NOMO-1 (cell line): ENCODE results near the gene PHGDH.
"Not testable (repeated sequence)": the region's sequence is repeated elsewhere in the genome, so short reads cannot be mapped to it uniquely, and the experiment has no call there.

Experiments used
- DNase-seq, 2 experiments: peaks; one replicate each; lab custom pipeline; 2025; ENCODE audit not compliant: unreplicated experiment in 2 of 2; lab: John Stamatoyannopoulos, UW

Gene PHGDH

GRCh38 chr1:119696863-119697262, 14.9 kb upstream of the PHGDH start:
- not testable (repeated sequence) for DNase-seq

GRCh38 chr1:119697598-119697997, 14.1 kb upstream of the PHGDH start:
- DNase-seq = no peak

GRCh38 chr1:119700326-119700725, 11.4 kb upstream of the PHGDH start:
- DNase-seq = no peak

GRCh38 chr1:119701659-119702058, 10.1 kb upstream of the PHGDH start:
- no peak for DNase-seq

GRCh38 chr1:119702384-119702783, 9.3 kb upstream of the PHGDH start:
- DNase-seq = peak in 1 of 2 experiments; percentile 22

- DNase-seq = no peak
These were observed 7.9 kb upstream of the PHGDH start for GRCh38 chr1:119703666-119704450.

- not testable (repeated sequence) for DNase-seq
These were observed 5.1 kb upstream of the PHGDH start for GRCh38 chr1:119706599-119706998.

GRCh38 chr1:119711356-119711803, 354 bp upstream of the PHGDH start:
- DNase-seq = not testable (repeated sequence)

- DNase-seq = peak; percentile 1 to 14
These were observed 756 bp downstream of the PHGDH start for GRCh38 chr1:119712342-119713038.

GRCh38 chr1:119713039-119713748, 1.5 kb downstream of the PHGDH start:
- no peak for DNase-seq

- no peak for DNase-seq
These were observed 2.2 kb downstream of the PHGDH start for GRCh38 chr1:119713749-119714456.

GRCh38 chr1:119714583-119714982, 2.8 kb downstream of the PHGDH start:
- no peak for DNase-seq

GRCh38 chr1:119715542-119715941, 3.8 kb downstream of the PHGDH start:
- DNase-seq = no peak

GRCh38 chr1:119718409-119718808, 6.7 kb downstream of the PHGDH start:
- DNase-seq = no peak

GRCh38 chr1:119718972-119719371, 7.2 kb downstream of the PHGDH start:
- no peak for DNase-seq

- DNase-seq = no peak
These were observed 9.2 kb downstream of the PHGDH start for GRCh38 chr1:119720866-119721440.

- DNase-seq = no peak
These were observed 10.2 kb downstream of the PHGDH start for GRCh38 chr1:119721896-119722295.

- DNase-seq = no peak
These were observed 13.0 kb downstream of the PHGDH start for GRCh38 chr1:119724611-119725218.

- no peak for DNase-seq
These were observed 13.9 kb downstream of the PHGDH start for GRCh38 chr1:119725626-119726025.

- DNase-seq = no peak
These were observed 16.3 kb downstream of the PHGDH start for GRCh38 chr1:119727991-119728390.
